Breast epithelium (tissue), 4 donors: ENCODE results near the gene PKMYT1. TPM values are rescaled to one million over a fixed set of nuclear protein-coding genes. Genes with fewer than 3 reads are reported as not detected.

Experiments used
- DNase-seq, 2 donors: peaks; one replicate each; pipeline ENCODE4 v3.0.0-alpha.2; 2019; ENCODE audit warnings: low spot score in 2 of 2
- H3K27ac ChIP-seq, 2 donors: fragments of 200-600 bp; sonication (generic) in 1 of 2; one replicate each; pipeline ENCODE4 v1.5.1; 2016 to 2019; ENCODE audit warnings: mild to moderate bottlenecking in 1 of 2
- H3K27me3 ChIP-seq, 2 donors: fragments of 200-600 bp; sonication (generic) in 1 of 2; one replicate each; pipeline versions ENCODE4 v1.5.1 to v1.6.0; 2017 to 2019; ENCODE audit warnings: control low read depth in 1 of 2, mild to moderate bottlenecking in 1 of 2
- H3K36me3 ChIP-seq: fragments of 200-600 bp; one replicate; pipeline ENCODE4 v1.5.1; 2019
- H3K4me1 ChIP-seq, 2 donors: fragments of 200-600 bp; sonication (generic); one replicate each; pipeline ENCODE4 v1.5.1; 2016 to 2019; ENCODE audit warnings: control low read depth in 1 of 2
- H3K4me3 ChIP-seq, 3 donors: fragments of 200-600 bp; sonication (generic); 1 replicate in 2 of 3; 2 replicates in 1 of 3; pipeline ENCODE4 v1.5.1; 2016 to 2019; ENCODE audit warnings: mild to moderate bottlenecking in 3 of 3, moderate library complexity in 2 of 3
- H3K9me3 ChIP-seq, 2 donors: fragments of 200-600 bp; sonication (generic) in 1 of 2; one replicate each; pipeline ENCODE4 v1.5.1; 2016 to 2019; ENCODE audit warnings: control low read depth in 1 of 2
- POLR2A ChIP-seq: fragments of 450-650 bp; IDR thresholded peaks from one replicate; pipeline ENCODE4 v1.6.1; 2016; ENCODE audit warnings: antibody characterized with exemption, mild to moderate bottlenecking, moderate library complexity
- POLR2AphosphoS5 ChIP-seq, 3 donors: sonication (generic); formaldehyde crosslinking; IDR thresholded peaks; one replicate each; pipeline ENCODE4 v1.6.1; 2017; ENCODE audit warnings: antibody characterized with exemption in 3 of 3
- intact Hi-C: fragments of 100-400 bp; cut with DNase I; formaldehyde crosslinking; loops from one replicate; pipeline ENCODE4 v1.15.1; 2023; ENCODE audit warnings: low total_unique reads
- total RNA-seq, 3 donors: library from RNA; depleted of rRNA; stranded (reverse); fragments of >200 nt; gene quantifications; one replicate each; pipeline ENCODE4 v1.1.0, GENCODE V29; 2016
- TF ChIP-seq, protein P1 (sequence below), 3 donors: fragments of 450-650 bp; IDR thresholded peaks; one replicate each; pipeline ENCODE4 v1.5.1; 2016 to 2017; ENCODE audit warnings: antibody characterized with exemption in 3 of 3, mild to moderate bottlenecking in 3 of 3, moderate library complexity in 3 of 3

PKMYT1 gene
- 1 to 10 TPM in 1 of 3 donors, under 1 TPM in 2; 0.66 to 1.4 (median 0.73) TPM for total RNA-seq

DNA sequence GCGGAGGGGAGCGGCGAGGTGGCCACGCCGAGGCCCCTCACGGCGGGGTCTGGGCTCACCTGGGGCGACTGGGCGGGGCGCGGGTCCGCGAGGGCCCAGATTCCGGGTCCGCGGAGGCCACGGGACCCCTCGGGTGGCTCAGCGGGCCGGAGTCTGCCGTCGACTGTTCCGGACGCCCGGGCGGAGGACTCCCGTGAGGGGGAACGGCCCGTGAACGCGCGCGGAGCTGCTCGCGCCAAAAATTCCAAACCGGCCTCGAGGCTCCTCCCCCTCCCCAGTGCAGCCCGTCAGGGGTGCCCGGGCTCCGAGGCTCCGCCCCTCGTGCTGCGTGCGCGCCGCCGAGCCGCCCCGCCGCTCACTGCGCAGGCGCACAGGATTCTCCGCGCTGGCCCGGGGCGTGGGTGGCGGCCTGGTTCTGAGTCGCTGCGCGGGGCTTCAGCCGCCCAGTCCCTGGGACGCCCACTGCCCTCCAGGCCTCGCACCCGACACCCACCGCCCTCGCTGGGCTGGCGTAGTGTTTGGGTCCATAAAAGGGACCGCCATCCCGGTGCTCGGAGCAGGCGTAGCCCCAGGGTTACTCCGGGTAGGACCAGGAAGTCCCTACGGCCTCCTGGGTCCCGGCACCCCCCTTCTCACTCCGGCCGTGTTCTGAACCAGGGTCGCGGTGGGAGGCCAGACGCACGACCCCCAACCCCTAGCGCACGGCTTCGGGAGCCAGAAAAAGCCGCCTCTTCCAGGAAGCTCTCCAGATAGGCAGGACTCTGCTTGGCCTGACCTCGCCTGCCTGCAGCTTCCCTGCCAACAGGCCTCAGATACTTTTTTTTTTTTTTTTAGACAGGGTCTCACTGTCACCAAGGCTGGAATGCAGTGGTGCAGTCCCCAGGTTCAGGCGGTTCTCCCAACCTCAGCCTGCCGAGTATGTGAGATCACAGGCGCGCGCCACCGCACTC lies at the start of gene PKMYT1:
TSS of gene PKMYT1 (minus strand) at position 220 of the 950 bp plus-strand sequence. CDS start 789 bp downstream, outside the sequence.
- no peaks in the 10 kb centered on the region for H3K27me3 ChIP-seq
- H3K4me3 ChIP-seq: peak within 1 kb of the TSS; percentile 73 to 83 (median 78)
- intact Hi-C loops: no loop called here
- no peaks in the 10 kb centered on the region for H3K9me3 ChIP-seq
- peak within 1 kb of the TSS; percentile 74 to 90 for H3K27ac ChIP-seq
- DNase-seq: peak; percentile 83 to 87
- peaks cover 3 to 6% of the 10 kb centered on the region in 2 donors for H3K4me1 ChIP-seq
- TF ChIP-seq POLR2A: peak; percentile 82
- TF ChIP-seq, protein P1, sequence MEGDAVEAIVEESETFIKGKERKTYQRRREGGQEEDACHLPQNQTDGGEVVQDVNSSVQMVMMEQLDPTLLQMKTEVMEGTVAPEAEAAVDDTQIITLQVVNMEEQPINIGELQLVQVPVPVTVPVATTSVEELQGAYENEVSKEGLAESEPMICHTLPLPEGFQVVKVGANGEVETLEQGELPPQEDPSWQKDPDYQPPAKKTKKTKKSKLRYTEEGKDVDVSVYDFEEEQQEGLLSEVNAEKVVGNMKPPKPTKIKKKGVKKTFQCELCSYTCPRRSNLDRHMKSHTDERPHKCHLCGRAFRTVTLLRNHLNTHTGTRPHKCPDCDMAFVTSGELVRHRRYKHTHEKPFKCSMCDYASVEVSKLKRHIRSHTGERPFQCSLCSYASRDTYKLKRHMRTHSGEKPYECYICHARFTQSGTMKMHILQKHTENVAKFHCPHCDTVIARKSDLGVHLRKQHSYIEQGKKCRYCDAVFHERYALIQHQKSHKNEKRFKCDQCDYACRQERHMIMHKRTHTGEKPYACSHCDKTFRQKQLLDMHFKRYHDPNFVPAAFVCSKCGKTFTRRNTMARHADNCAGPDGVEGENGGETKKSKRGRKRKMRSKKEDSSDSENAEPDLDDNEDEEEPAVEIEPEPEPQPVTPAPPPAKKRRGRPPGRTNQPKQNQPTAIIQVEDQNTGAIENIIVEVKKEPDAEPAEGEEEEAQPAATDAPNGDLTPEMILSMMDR (IDR thresholded peaks at IDR 0.05): no peak
- peak; percentile 79 to 88 (median 85) for TF ChIP-seq POLR2AphosphoS5 (IDR thresholded peaks at IDR 0.05)
- H3K36me3 ChIP-seq: no peaks in the 10 kb centered on the region

DNA sequence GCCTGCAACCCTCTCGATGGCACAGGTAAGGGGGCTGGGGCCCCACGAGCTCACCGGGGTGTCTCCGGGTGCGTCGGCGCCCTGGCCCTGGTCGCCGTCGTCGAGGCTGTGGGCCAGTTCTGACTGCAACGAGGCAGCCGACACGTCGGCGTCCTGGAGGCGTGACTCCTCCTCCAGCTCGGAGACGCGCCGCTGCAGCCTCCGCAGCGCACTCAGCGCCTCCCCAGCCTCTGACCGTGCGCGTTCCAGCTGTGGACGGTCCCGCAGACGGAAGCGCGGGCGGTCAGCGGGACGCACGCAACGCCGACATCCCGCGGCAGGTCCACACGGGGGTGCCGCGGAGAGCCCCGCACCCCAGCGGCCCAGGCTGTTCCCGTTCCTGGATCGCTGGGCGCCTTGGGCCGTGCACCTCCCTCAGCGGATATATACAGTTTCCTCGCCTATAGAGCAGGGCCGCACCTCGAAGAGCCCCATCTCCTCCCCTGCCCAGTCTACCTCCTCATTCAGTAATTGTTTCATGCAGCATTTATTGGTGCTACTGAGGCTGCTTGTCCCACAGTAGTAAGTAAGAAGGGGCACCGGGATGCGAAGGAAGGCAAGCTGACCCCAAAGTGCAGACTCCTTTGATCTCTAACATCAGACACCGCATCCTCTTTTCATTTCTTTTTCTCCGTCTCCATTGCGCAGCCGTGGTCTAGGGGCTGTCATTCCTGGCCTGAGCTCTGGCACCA lies 49.4 kb upstream of the PKMYT1 start:
- no peak for DNase-seq
- Histone ChIP-seq H3K27ac (no peak overlapping the region), H3K4me3 (peak overlapping the region in 1 of 3 donors; percentile 51), H3K36me3 (no peaks in the 10 kb centered on the region), H3K27me3 (no peaks in the 10 kb centered on the region), H3K4me1 (no peaks in the 10 kb centered on the region), H3K9me3 (no peaks in the 10 kb centered on the region)
- no peak for TF ChIP-seq POLR2A
- TF ChIP-seq POLR2AphosphoS5 (IDR thresholded peaks at IDR 0.05): no peak
- TF ChIP-seq, protein P1 (IDR thresholded peaks at IDR 0.05): no peak
- intact Hi-C loops: no loop called here

DNA sequence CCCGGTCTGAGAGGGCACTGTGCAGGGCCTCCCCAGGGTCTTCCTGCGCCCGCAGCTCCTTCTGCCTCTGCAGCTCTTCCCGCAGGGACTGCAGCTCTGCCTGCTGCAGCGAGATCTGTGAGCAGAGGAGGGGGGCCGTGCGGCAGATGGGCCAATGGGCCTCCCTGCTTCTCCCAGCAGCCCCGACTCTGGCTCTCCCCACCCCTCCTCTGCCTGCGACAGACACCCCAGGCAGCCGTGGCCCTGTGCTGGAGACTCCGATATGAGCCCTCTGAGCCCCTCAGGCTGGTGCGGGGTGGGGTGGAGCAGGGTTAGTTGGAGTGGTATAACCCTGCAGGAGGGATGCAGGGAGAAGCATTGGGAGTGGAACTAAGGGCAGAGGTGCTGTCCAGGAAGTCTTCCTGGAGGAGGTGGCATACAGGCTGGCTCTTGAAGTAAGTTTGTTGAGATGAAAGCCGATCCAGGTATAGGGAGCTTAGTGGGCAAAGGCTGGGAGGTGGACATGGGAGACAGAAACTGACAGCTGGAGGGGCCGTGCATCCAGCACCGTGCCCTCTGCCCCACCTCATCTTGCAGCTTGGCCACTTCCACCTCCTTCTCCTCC lies 48.6 kb upstream of the PKMYT1 start:
- Histone ChIP-seq H3K4me3 (no peak overlapping the region), H3K27me3 (no peaks in the 10 kb centered on the region), H3K36me3 (no peaks in the 10 kb centered on the region), H3K9me3 (no peaks in the 10 kb centered on the region), H3K4me1 (no peaks in the 10 kb centered on the region), H3K27ac (no peak overlapping the region)
- intact Hi-C loops: no loop called here
- no peak for TF ChIP-seq POLR2AphosphoS5 (IDR thresholded peaks at IDR 0.05)
- TF ChIP-seq POLR2A: no peak
- TF ChIP-seq, protein P1 (IDR thresholded peaks at IDR 0.05): no peak
- no peak for DNase-seq

DNA sequence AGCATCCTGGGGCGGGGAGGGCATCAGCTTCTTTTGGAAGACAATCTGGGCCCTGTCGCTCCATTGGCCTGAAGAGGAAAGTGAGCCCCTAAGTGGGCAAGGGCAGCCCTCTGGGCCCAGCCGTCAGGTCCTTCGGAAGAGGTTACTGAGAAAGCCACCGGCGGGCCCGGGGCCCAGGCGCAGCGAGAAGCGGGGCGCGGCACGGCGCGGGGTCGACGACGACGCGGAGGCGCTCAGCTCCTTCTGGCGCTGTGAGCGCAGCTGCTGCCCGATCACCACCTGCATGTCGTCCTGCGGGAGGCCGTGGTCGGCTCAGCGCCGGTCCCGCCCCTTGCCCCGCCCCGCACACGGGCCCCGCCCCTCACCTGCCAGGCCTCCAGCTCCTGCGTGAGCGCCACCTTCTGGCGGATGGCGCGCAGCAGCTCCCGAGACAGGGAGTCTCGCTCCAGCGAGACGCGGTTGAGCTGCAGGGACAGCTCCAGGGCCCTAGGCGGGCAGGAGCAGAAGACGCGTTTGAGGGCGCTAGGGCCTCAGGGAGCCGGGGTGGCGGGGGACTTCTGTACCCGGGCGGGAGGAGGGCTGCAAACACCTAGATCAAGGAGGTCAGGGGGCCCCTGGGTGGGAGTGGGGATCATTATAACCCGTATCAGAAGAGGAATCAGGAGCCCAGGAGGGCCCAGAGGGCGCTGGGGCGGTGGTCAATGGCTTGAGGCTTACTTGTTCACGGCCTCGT lies 47.9 kb upstream of the PKMYT1 start:
- no peak for TF ChIP-seq POLR2AphosphoS5 (IDR thresholded peaks at IDR 0.05)
- TF ChIP-seq, protein P1 (IDR thresholded peaks at IDR 0.05): peak in 2 of 3 donors; percentile 42 to 68
- TF ChIP-seq POLR2A: no peak
- no peak overlapping the region for H3K27ac ChIP-seq
- intact Hi-C loops: no loop called here
- H3K27me3 ChIP-seq: no peaks in the 10 kb centered on the region
- no peaks in the 10 kb centered on the region for H3K9me3 ChIP-seq
- H3K36me3 ChIP-seq: no peaks in the 10 kb centered on the region
- H3K4me1 ChIP-seq: peaks cover 0 to 3% of the 10 kb centered on the region in 2 donors
- DNase-seq: peak; percentile 80 to 84
- no peak overlapping the region for H3K4me3 ChIP-seq
